Thyroid gland (tissue), 4 donors: ENCODE results near the gene ERC1. TPM values are rescaled to one million over a fixed set of nuclear protein-coding genes. Genes with fewer than 3 reads are reported as not detected.

Experiments used
- DNase-seq, 2 donors: peaks; one replicate each; pipeline ENCODE4 v3.0.0-alpha.2; 2019
- H3K27ac ChIP-seq, 3 donors: fragments of 200-600 bp; sonication (generic); 1 replicate in 2 of 3; 2 replicates in 1 of 3; pipeline ENCODE4 v1.5.1; 2016 to 2019; ENCODE audit warnings: mild to moderate bottlenecking in 1 of 3, moderate library complexity in 1 of 3
- H3K27me3 ChIP-seq: fragments of 200-600 bp; sonication (generic); one replicate; pipeline ENCODE4 v1.5.1; 2019
- H3K36me3 ChIP-seq, 2 donors: fragments of 200-600 bp; sonication (generic); one replicate each; pipeline ENCODE4 v1.5.1; 2016 to 2019
- H3K4me1 ChIP-seq, 2 donors: fragments of 200-600 bp; sonication (generic); one replicate each; pipeline ENCODE4 v1.5.1; 2017 to 2019
- H3K4me3 ChIP-seq, 3 donors: fragments of 200-600 bp; sonication (generic); replicated peaks in 1 of 3; 1 replicate in 2 of 3; 2 replicates in 1 of 3; pipeline ENCODE4 v1.5.1; 2016; ENCODE audit warnings: mild to moderate bottlenecking in 1 of 3
- H3K9me3 ChIP-seq: fragments of 200-600 bp; sonication (generic); one replicate; pipeline ENCODE4 v1.5.1; 2017
- CTCF ChIP-seq, 6 experiments: fragments of 200-600 bp in 3 of 6; fragments of 450-650 bp in 3 of 6; sonication (generic) in 3 of 6; IDR thresholded peaks; one replicate each; pipeline ENCODE4 v1.5.1; 2016 to 2019; ENCODE audit warnings: antibody characterized with exemption in 6 of 6, mild to moderate bottlenecking in 2 of 6, inconsistent platforms in 1 of 6, moderate library complexity in 1 of 6
- POLR2A ChIP-seq, 2 donors: fragments of 450-650 bp; IDR thresholded peaks; one replicate each; pipeline ENCODE4 v1.6.1; 2017; ENCODE audit warnings: antibody characterized with exemption in 2 of 2, mild to moderate bottlenecking in 2 of 2, moderate library complexity in 1 of 2
- WGBS, 2 donors: methylation state at CpG; one replicate each; pipeline ENCODE4 v1.1.5; 2017; 5-methylcytosine and 5-hydroxymethylcytosine counted together
- intact Hi-C: fragments of 100-400 bp; cut with DNase I; formaldehyde crosslinking; loops from one replicate; pipeline ENCODE4 v1.15.1; 2023
- total RNA-seq, 4 donors: library from RNA; depleted of rRNA; stranded (reverse); fragments of >200 nt; gene quantifications; one replicate each; pipeline ENCODE4 v1.2.3, GENCODE V29; 2016

Gene ERC1
- total RNA-seq, 4 donors from 2014 or later, result 39.8 to 84.2 (median 75.8) TPM

- no peak overlapping the region for H3K27ac ChIP-seq
- no peak overlapping the region for H3K4me3 ChIP-seq
- no peaks in the 10 kb centered on the region for H3K36me3 ChIP-seq
- WGBS, 2 donors, result 78 to 87% methylated on average over 5 of the region's 5 CpGs
- no peaks in the 10 kb centered on the region for H3K9me3 ChIP-seq
- intact Hi-C loops, result no loop called here
- no peaks in the 10 kb centered on the region for H3K27me3 ChIP-seq
- DNase-seq, result no peak
- no peak for TF ChIP-seq CTCF (IDR thresholded peaks at IDR 0.05)
- H3K4me1 ChIP-seq, result peaks cover 6% of the 10 kb centered on the region in 2 donors
These were observed 333.9 kb downstream of the ERC1 start for GRCh38 chr12:1324910-1325309.

DNA sequence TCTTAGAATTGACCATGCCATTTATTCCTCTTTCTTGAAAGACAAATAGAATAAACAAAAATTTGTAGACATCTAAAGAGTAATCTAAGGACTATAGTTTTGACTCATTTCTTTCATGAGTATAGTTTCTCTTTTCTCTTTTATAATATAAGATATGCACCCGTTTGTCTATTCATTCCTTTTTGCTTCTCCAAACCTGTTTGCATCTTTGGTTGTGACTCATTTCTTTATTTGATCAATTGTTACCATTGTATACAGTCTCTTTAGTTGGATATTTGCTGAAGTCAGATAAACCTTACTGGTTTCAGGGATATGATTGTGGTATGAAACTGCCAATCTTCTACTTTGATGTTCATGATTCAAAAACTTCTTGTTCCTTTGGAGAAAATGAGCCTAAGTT is 334.6 kb downstream of the ERC1 start:
- Histone ChIP-seq H3K36me3 (no peaks in the 10 kb centered on the region), H3K4me1 (peaks cover 6% of the 10 kb centered on the region in 2 donors), H3K9me3 (no peaks in the 10 kb centered on the region), H3K27me3 (no peaks in the 10 kb centered on the region), H3K4me3 (no peak overlapping the region), H3K27ac (no peak overlapping the region)
- WGBS, 2 donors, result 40 to 91% methylated on average over 1 of the region's 1 CpG
- TF ChIP-seq POLR2A (IDR thresholded peaks at IDR 0.05) (no peak), CTCF (IDR thresholded peaks at IDR 0.05) (no peak)
- intact Hi-C loops, result no loop called here
- no peak for DNase-seq

DNA sequence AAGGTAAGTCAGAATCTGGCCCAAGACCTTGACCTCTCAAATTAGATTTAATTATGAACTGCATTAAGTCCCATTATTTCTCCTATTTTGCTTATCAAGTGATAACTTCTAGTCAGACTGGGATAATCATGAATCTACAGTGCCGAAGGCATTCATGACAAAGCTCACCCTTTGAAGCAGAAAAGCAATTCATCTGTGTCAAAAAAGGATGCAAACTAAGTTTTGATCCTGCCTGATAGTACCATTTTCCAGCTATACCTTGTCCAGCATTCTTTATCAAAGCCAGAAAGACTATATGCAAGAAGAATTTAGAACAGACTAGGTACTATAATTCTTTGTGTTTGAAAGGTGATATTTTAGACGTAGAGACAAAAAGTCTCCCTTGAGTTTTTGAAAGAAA is 335.2 kb downstream of the ERC1 start:
- 97 to 98% methylated on average over 2 of the region's 2 CpGs for WGBS, 2 donors
- intact Hi-C loops, result no loop called here
- no peaks in the 10 kb centered on the region for H3K27me3 ChIP-seq
- no peak overlapping the region for H3K27ac ChIP-seq
- DNase-seq, result no peak
- no peaks in the 10 kb centered on the region for H3K9me3 ChIP-seq
- no peak overlapping the region for H3K4me3 ChIP-seq
- H3K4me1 ChIP-seq, result peaks cover 6% of the 10 kb centered on the region in 2 donors
- TF ChIP-seq CTCF (IDR thresholded peaks at IDR 0.05), result no peak
- no peak for TF ChIP-seq POLR2A (IDR thresholded peaks at IDR 0.05)
- H3K36me3 ChIP-seq, result no peaks in the 10 kb centered on the region

DNA sequence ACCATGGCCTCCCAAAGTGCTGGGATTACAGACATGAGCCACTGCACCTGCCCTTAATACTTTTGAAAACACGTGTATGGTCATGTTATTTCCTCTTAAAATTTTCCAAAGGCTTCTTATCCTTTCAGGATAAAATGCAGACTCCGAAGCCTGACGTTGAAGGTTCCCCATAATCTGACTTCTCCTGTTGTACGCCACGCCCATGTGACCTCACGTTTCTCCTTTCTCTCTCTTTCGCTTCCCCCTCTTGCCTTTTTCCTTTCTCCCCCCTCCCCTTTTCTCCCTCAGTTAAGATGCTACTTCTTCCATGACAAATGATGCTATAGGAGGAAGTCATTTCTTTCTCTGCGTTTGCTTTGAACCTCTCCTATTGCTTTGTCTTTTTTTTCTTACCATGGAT is 337.4 kb downstream of the ERC1 start:
- intact Hi-C loops, result no loop called here

More for the DNA sequence above, 337.4 kb downstream of the ERC1 start:
- Histone ChIP-seq H3K4me3 (no peak overlapping the region), H3K36me3 (no peaks in the 10 kb centered on the region), H3K4me1 (peaks cover 6 to 13% of the 10 kb centered on the region in 2 donors), H3K27ac (no peak overlapping the region), H3K9me3 (no peaks in the 10 kb centered on the region), H3K27me3 (no peaks in the 10 kb centered on the region)
- TF ChIP-seq CTCF (IDR thresholded peaks at IDR 0.05), result no peak
- 91 to 93% methylated on average over 8 of the region's 8 CpGs for WGBS, 2 donors
- no peak for DNase-seq
